KG1 (cell line): Measurements from ENCODE around the gene SH3D19.
A peak's percentile ranks its signal among the peaks of the same experiment; 100 is the strongest.
"Not testable (repeated sequence)": the region's sequence is repeated elsewhere in the genome, so short reads cannot be mapped to it uniquely, and the experiment has no call there.

Source experiments
- DNase-seq: peaks from one replicate; lab custom pipeline; 2025; lab: John Stamatoyannopoulos, UW

The SH3D19 gene

GRCh38 chr4:151098979-151099228 lies 226.5 kb downstream of the SH3D19 start:
- DNase-seq, result peak; percentile 45

GRCh38 chr4:151097759-151098158 lies 227.6 kb downstream of the SH3D19 start:
- no peak for DNase-seq

GRCh38 chr4:151095142-151095541 lies 230.3 kb downstream of the SH3D19 start:
- DNase-seq, result no peak

GRCh38 chr4:151094290-151094751 lies 231.1 kb downstream of the SH3D19 start:
- no peak for DNase-seq

- no peak for DNase-seq
Observed at GRCh38 chr4:151093203-151093602, 232.2 kb downstream of the SH3D19 start.

GRCh38 chr4:151092488-151092887 lies 232.9 kb downstream of the SH3D19 start:
- no peak for DNase-seq

- no peak for DNase-seq
Observed at GRCh38 chr4:151091047-151091446, 234.4 kb downstream of the SH3D19 start.

- DNase-seq, result no peak
Observed at GRCh38 chr4:151087467-151087866, 237.9 kb downstream of the SH3D19 start.

GRCh38 chr4:151077978-151078377 lies 247.4 kb downstream of the SH3D19 start:
- not testable (repeated sequence) for DNase-seq

- DNase-seq, result no peak
Observed at GRCh38 chr4:151074416-151074916, 250.9 kb downstream of the SH3D19 start.
